Erythroblast (primary cell): Measurements from ENCODE around the gene PIGC.
"Not testable (repeated sequence)": the region's sequence is repeated elsewhere in the genome, so short reads cannot be mapped to it uniquely, and the experiment has no call there.

Source experiments
- GATA1 ChIP-seq: IDR thresholded peaks from 2 replicates; pipeline ENCODE4 v1.6.1; 2011; ENCODE audit warnings: low read depth, mild to moderate bottlenecking, control low read depth, low read length, moderate library complexity
- POLR2A ChIP-seq: IDR thresholded peaks from 2 replicates; pipeline ENCODE4 v1.6.1; 2011; ENCODE audit warnings: mild to moderate bottlenecking, low read length

GRCh38 chr1:172437183-172437582, 6.7 kb downstream of the PIGC start:
- not testable (repeated sequence) for TF ChIP-seq POLR2A, GATA1
